NCI-H69 (cell line): ENCODE measurements around the gene TRMT10C.
"Not testable (repeated sequence)": the region's sequence is repeated elsewhere in the genome, so short reads cannot be mapped to it uniquely, and the experiment has no call there.

Experiments used
- DNase-seq: peaks from one replicate; lab custom pipeline; 2025; lab: John Stamatoyannopoulos, UW

TRMT10C gene

GRCh38 chr3:101548527-101549105 is 13.1 kb upstream of the TRMT10C start:
- DNase-seq = no peak

DNA sequence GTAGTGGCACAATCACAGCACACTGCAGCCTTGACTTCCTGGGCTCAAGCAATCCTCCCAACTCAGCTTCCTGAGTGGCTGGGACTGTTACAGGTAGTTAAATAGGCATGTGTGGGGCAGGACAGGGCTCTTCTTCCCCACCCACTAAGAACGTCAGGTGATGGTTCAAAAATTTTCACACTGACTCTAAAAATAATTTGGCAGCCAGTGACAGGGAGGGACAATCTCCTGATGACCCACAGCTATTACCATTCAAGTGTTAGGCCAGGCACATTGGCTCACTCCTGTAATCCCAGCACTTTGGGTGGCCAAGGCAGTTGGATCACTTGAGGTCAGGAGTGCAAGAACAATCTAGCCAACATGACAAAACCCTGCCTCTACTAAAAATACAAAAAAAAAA is 12.2 kb upstream of the TRMT10C start:
- DNase-seq = no peak

- DNase-seq = not testable (repeated sequence)
Measured at GRCh38 chr3:101551359-101552081, 10.1 kb upstream of the TRMT10C start.

DNA sequence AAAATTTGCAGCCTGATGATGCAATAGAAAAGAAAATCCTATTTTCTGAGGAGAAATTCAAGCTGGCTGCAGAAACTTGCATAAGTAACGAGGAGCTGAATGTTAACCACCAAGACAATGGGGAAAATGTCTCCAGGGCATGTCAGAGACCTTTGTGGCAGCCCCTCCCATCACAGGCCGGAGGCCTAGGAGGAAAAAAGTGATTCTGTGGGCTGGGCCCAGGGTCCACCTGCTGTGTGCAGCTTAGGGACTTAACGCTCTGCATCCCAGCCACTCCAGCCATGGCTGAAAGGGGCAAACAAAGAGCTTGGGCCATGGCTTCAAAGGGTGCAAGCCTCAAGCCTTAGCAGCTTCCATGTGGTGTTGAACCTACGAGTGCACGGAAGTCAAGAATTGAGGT is 8.3 kb upstream of the TRMT10C start:
- DNase-seq = not testable (repeated sequence)

- no peak for DNase-seq
Measured at GRCh38 chr3:101556064-101556463, 5.6 kb upstream of the TRMT10C start.

- DNase-seq = no peak
Measured at GRCh38 chr3:101567528-101568317, 6.1 kb downstream of the TRMT10C start.

- DNase-seq = no peak
Measured at GRCh38 chr3:101571028-101571895, 9.6 kb downstream of the TRMT10C start.

GRCh38 chr3:101573449-101574387 is 12.1 kb downstream of the TRMT10C start, which contains the start of gene PCNP:
Gene PCNP (plus strand): TSS chr3:101574180. CDS start chr3:101574216, 36 bp downstream.
- DNase-seq = peak; percentile 97

- peak; percentile 70 for DNase-seq
Measured at GRCh38 chr3:101574388-101575112, 12.9 kb downstream of the TRMT10C start.

DNA sequence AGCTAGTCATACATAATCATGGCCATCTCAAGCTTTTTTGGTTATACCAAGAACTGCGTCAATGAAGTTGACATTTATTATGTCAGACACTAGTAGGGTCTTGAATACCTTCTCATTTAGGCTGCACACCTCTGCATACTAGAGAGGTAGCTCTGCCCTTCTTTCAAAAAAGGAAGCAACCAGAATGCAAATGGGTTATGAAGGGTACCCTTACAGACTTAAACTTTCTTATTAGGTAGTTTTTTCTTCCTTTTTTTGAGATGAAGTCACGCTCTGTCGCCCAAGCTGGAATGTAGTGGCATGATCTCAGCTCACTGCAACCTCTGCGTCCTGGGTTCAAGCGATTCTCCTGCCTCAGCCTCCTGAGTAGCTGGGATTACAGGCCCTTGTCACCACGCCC is 15.6 kb downstream of the TRMT10C start:
- no peak for DNase-seq

DNA sequence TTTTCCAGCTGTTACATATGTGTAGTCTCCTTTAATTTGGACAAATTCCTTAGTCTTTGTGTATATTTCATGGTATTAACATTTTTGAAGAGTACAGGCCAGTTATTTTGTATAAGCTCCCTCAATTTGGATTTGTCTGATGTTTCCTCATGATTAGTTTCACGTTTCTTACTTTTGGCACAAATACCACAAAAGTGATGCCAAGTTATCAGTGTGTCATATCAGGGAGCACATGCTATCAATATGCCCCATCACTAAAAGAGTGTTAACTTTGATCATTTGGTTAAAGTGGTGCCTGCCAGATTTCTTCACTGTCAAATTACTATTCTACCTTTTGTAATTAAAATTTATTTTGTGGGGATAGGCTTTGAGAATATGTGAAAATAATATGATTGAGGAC is 26.9 kb downstream of the TRMT10C start:
- no peak for DNase-seq

GRCh38 chr3:101591071-101591470 is 29.4 kb downstream of the TRMT10C start:
- DNase-seq = no peak

DNA sequence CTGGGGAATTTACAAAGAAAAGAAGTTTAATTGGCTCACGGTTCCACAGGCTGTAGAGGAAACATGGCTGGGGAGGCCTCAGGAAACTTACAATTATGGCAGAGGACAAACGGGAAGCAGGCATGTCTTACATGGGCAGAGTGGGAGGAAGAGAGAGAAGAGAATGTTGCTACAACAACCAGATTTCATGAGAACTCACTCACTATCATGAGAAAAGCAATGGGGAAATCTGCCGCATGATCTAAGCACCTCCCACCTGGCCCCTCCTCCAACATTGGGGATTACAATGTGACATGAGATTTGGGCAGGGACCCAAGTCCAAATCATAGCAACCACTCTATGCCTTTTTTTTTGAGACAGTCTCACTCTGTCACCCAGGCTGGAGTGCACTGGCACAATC is 41.1 kb downstream of the TRMT10C start:
- DNase-seq = no peak

DNA sequence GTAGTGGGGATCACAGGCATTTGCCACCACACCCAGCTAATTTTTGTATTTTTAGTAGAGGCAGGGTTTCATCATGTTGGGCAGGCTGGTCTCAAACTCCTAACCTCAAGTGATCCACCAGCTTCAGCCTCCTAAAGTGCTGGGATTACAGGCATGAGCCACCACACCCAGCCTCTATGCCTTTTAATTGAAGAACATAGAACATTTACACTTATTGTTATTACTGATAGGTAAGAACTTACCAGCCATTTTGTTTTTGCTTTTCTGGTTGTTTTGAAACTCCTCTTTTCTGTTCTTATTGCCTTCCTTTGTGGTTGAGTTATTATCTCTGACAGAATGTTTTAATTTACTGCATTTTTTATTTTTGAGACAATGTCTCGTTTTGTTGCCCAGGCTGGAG is 41.5 kb downstream of the TRMT10C start:
- no peak for DNase-seq

DNA sequence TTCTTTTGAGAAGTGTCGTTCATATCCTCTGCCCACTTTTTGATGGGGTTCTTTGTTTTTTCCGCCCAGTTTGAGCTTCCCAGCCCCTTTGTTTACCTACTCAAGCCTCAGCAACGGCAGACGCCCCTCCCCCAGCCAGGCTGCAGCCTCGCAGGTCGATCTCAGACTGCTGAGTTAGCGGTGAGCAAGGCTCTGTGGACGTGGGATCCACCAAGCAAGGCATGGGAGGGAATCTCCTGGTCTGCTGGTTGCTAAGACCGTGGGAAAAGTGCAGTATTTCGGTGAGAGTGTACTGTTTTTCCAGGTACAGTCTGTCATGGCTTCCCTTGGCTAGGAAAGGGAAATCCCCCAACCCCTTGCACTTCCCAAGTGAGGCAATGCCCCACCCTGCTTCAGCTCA is 43.7 kb downstream of the TRMT10C start:
- DNase-seq = not testable (repeated sequence)

GRCh38 chr3:101611023-101611422 is 49.4 kb downstream of the TRMT10C start:
- DNase-seq = no peak

DNA sequence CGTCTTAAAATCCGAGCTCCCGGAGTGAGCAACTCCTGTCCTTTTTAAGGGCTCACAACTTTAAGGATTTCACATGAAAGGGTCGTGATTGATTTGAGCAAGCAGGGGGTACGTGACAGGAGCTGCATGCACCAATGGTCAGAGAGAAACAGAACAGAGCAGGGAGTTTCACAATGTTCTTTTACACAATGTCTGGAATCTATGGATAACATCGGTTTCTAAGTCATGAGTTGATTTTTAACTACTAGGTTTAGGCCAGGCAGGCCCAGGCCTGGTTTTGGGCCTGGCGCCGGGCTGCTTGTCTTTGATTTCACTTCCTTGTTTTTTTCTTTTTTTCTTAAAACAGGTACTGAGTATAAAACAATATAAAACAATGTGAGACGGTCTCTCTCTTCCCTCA is 51.3 kb downstream of the TRMT10C start:
- DNase-seq = not testable (repeated sequence)

DNA sequence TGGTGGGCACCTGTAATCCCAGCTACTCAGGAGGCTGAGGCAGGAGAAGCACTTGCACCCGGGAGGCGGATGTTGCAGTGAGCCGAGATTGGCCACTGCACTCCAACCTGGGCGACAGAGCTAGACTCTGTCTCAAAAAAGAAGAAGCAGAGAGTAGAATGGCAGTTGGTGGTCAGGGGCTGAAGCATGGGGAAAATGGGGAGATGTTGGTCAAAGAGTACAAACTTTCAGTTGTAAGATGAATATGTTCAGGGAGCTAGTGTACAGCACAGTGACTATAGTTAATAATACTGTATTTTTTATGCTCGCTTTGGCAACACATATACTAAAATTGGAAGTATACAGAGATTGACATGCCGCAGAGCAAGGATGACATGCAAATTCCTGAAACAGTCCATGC is 53.9 kb downstream of the TRMT10C start:
- no peak for DNase-seq
